ENCODE results near the gene TMEM9. TPM values are rescaled to one million over a fixed set of nuclear protein-coding genes. Genes with fewer than 3 reads are reported as not detected.

The TMEM9 gene
- total and polyA plus RNA-seq, 9 of the 15 experiments (the other 6 are each of a cell fraction or from before 2014, with no cell fraction given), result 30.4 to 107 (median 67.6) TPM

GRCh38 chr1:201137024-201137392 is 17.3 kb downstream of the TMEM9 start (continued):
- TF ChIP-seq, protein P1, sequence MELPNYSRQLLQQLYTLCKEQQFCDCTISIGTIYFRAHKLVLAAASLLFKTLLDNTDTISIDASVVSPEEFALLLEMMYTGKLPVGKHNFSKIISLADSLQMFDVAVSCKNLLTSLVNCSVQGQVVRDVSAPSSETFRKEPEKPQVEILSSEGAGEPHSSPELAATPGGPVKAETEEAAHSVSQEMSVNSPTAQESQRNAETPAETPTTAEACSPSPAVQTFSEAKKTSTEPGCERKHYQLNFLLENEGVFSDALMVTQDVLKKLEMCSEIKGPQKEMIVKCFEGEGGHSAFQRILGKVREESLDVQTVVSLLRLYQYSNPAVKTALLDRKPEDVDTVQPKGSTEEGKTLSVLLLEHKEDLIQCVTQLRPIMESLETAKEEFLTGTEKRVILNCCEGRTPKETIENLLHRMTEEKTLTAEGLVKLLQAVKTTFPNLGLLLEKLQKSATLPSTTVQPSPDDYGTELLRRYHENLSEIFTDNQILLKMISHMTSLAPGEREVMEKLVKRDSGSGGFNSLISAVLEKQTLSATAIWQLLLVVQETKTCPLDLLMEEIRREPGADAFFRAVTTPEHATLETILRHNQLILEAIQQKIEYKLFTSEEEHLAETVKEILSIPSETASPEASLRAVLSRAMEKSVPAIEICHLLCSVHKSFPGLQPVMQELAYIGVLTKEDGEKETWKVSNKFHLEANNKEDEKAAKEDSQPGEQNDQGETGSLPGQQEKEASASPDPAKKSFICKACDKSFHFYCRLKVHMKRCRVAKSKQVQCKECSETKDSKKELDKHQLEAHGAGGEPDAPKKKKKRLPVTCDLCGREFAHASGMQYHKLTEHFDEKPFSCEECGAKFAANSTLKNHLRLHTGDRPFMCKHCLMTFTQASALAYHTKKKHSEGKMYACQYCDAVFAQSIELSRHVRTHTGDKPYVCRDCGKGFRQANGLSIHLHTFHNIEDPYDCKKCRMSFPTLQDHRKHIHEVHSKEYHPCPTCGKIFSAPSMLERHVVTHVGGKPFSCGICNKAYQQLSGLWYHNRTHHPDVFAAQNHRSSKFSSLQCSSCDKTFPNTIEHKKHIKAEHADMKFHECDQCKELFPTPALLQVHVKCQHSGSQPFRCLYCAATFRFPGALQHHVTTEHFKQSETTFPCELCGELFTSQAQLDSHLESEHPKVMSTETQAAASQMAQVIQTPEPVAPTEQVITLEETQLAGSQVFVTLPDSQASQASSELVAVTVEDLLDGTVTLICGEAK (IDR thresholded peaks at IDR 0.05), result no peak
- TF ChIP-seq, protein P1 (CRISPR knock-in tag; IDR thresholded peaks at IDR 0.05), result no peak
- TF ChIP-seq, protein P2, sequence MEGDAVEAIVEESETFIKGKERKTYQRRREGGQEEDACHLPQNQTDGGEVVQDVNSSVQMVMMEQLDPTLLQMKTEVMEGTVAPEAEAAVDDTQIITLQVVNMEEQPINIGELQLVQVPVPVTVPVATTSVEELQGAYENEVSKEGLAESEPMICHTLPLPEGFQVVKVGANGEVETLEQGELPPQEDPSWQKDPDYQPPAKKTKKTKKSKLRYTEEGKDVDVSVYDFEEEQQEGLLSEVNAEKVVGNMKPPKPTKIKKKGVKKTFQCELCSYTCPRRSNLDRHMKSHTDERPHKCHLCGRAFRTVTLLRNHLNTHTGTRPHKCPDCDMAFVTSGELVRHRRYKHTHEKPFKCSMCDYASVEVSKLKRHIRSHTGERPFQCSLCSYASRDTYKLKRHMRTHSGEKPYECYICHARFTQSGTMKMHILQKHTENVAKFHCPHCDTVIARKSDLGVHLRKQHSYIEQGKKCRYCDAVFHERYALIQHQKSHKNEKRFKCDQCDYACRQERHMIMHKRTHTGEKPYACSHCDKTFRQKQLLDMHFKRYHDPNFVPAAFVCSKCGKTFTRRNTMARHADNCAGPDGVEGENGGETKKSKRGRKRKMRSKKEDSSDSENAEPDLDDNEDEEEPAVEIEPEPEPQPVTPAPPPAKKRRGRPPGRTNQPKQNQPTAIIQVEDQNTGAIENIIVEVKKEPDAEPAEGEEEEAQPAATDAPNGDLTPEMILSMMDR (IDR thresholded peaks at IDR 0.05 in 2 of 3, conservative IDR thresholded peaks at IDR 0.05 in 1 of 3; ENCODE audit: insufficient read depth in 2 of 3, low read depth in 1 of 3, low read length in 3 of 3), result no peak
- no peak for TF ChIP-seq CHD7 (IDR thresholded peaks at IDR 0.05; ENCODE audit: low read depth, low read length)

Measured in K562 (cell line).